Stomach (tissue), 4 donors: ENCODE data around the gene ALK.

ENCODE experiments used
- CTCF ChIP-seq, 7 experiments: fragments of 450-650 bp in 4 of 7; fragments of 200-600 bp in 3 of 7; sonication (generic) in 3 of 7; IDR thresholded peaks; one replicate each; pipeline ENCODE4 v1.5.1; 2016 to 2019; ENCODE audit warnings: antibody characterized with exemption in 7 of 7, control low read depth in 2 of 7, mild to moderate bottlenecking in 1 of 7
- POLR2A ChIP-seq, 4 donors: fragments of 450-650 bp; IDR thresholded peaks; one replicate each; pipeline ENCODE4 v1.6.1; 2016; ENCODE audit warnings: antibody characterized with exemption in 4 of 4, control low read depth in 2 of 4, mild to moderate bottlenecking in 1 of 4, moderate library complexity in 1 of 4

GRCh38 chr2:29309090-29310029 is 612.0 kb downstream of the ALK start:
- TF ChIP-seq CTCF (IDR thresholded peaks at IDR 0.05) (peak in 5 of 7 experiments; percentile 41 to 77 (median 59)), POLR2A (IDR thresholded peaks at IDR 0.05) (no peak)
